Globus pallidus (tissue), 1 donor: ENCODE data around the gene CLSTN3.

Experiments
- DNase-seq: peaks from one replicate; pipeline ENCODE4 v3.0.0-alpha.2; 2015; ENCODE audit warnings: low spot score

The CLSTN3 gene

GRCh38 chr12:7188562-7189397 lies 58.6 kb downstream of the CLSTN3 start:
- peak; percentile 58 for DNase-seq

DNA sequence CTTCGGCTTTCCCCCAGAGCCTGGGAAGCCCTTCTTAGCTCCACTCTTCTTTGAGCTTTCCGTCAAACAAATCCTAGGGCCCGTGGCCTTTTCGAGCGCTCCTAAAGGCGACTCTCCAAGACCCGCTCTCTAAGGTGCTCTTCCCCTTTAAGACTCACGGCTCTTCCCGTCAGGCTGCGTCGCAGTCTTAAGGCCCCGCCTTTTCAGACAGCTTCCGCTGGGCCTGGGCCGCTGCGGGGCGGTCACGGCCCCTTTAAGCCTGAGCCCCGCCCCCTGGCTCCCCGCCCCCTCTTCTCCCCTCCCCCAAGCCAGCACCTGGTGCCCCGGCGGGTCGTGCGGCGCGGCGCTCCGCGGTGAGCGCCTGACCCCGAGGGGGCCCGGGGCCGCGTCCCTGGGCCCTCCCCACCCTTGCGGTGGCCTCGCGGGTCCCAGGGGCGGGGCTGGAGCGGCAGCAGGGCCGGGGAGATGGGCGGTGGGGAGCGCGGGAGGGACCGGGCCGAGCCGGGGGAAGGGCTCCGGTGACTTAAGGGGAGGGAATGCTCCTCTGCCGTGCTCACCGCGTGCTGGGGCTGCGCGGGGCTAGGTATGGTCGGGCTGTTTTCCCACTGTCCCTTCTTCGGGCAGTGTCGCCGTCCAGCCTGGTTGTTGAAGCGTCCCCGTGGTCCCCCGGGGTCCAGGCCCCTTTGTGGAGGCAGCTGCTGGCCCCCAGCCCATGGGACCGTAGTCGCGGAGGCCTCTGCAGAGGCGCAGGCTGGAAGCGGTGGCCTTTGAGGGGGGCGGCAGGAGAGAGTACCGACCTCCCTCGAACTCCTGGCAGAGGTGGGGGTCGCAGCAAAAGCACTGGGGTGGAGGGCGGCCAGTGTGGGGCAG lies 59.5 kb downstream of the CLSTN3 start, which contains the start of gene PEX5:
Gene PEX5 (plus strand): TSS at position 289 of the 870 bp plus-strand sequence. CDS start 692 bp downstream, outside the sequence.
- DNase-seq: peak; percentile 93

- DNase-seq: peak; percentile 30
These were observed 60.3 kb downstream of the CLSTN3 start for GRCh38 chr12:7190268-7191055.

DNA sequence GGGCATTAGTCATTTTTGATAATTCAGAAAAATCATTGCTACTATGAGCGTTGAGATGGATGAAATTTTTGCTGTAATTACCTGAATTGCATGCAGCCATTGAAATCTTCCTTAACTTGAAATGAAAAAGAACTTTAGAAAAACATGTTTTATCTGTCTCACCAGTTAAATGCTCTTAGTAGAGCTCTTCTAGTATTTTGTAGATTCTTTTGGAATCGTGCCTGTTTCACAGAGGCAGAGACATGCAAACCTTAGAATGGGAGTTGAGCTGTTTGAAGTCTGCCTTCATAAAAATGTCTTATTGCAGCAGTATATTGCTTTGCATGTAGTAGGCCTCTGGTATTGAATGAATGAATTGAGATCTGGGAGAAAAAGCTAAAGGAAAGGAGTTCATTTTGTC lies 63.5 kb downstream of the CLSTN3 start:
- no peak for DNase-seq

- DNase-seq: no peak
These were observed 67.7 kb downstream of the CLSTN3 start for GRCh38 chr12:7197841-7198240.

- DNase-seq: no peak
These were observed 72.9 kb downstream of the CLSTN3 start for GRCh38 chr12:7203109-7203508.

GRCh38 chr12:7205091-7205490 lies 74.9 kb downstream of the CLSTN3 start:
- DNase-seq: no peak

DNA sequence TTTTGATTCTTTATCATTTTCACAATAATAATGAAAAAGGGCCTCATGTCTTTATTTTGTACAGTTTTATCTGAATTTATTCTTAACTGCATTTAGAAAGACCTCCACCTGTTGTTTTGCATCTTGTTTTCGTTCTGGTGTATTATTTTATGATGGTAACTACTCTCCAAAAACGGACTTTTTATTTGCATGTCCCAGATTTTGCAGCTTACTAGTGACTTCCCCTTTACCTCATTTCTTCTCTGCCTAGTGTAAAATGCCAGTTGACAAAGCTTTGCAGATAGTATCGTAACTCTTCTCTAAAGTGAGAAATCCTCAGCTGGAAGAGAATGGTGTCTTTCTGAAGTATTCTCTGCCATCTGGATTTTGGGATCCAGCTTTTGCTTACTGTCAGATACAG lies 76.5 kb downstream of the CLSTN3 start:
- DNase-seq: no peak

- DNase-seq: no peak
These were observed 77.9 kb downstream of the CLSTN3 start for GRCh38 chr12:7207866-7208625.
